Measurements from ENCODE around the gene FAM131A. TPM values are rescaled to one million over a fixed set of nuclear protein-coding genes. Genes with fewer than 3 reads are reported as not detected.

The FAM131A gene
- total RNA-seq, 1 experiment from 2014 or later: 14.4 TPM

- no peak overlapping the region for H3K27ac Mint-ChIP-seq
- H3K36me3 Mint-ChIP-seq (ENCODE audit: insufficient read depth in 1 of 3, low read depth in 3 of 3): peaks cover 15 to 36% (median 33%) of the 10 kb centered on the region in 3 experiments; a peak in 6 of 7 replicates
- peak; percentile 21 for DNase-seq
- Histone ChIP-seq H2BK15ac (ENCODE audit: low read depth, low read length) (no peak overlapping the region), H3K79me1 (ENCODE audit: insufficient read depth, low read depth, low read length, poor library complexity, severe bottlenecking) (no peaks in the 10 kb centered on the region), H3K23ac (ENCODE audit: insufficient read length, low read depth, low read length) (no peak overlapping the region), H4K8ac (replicated peaks; ENCODE audit: insufficient read length, low read depth, low read length) (no peak overlapping the region), H2AK5ac (ENCODE audit: insufficient read length, low read length) (no peak overlapping the region), H2BK20ac (ENCODE audit: low read depth, low read length, poor library complexity, severe bottlenecking) (no peak overlapping the region), H3K9ac (ENCODE audit: extremely low read depth, insufficient read length, low read length) (no peak overlapping the region), H3K27ac (ENCODE audit: insufficient read length, low read depth, low read length) (no peak overlapping the region), H3K4me1 (ENCODE audit: insufficient read depth, low read length) (peaks cover 2% of the 10 kb centered on the region; the same call in 1 of the 2 replicates), H4K20me1 (ENCODE audit: control insufficient read depth, insufficient read depth, insufficient read length) (peaks cover 2% of the 10 kb centered on the region), H3T11ph (ENCODE audit: low read length) (no peak overlapping the region), H3K18ac (ENCODE audit: insufficient read length, low read depth, low read length) (no peak overlapping the region), H2BK120ac (ENCODE audit: low read depth, low read length, poor library complexity, severe bottlenecking) (no peak overlapping the region), H2BK12ac (ENCODE audit: insufficient read length, low read depth, low read length) (no peak overlapping the region), H3K56ac (ENCODE audit: insufficient read length, low read depth, low read length) (no peak overlapping the region), H3K9me3 (ENCODE audit: control insufficient read depth, low read depth, low read length) (no peaks in the 10 kb centered on the region), H2AFZ (ENCODE audit: low read length) (no peak overlapping the region), H4K91ac (ENCODE audit: insufficient read length, low read depth, low read length) (no peak overlapping the region), H3K14ac (ENCODE audit: insufficient read depth, low read length) (no peak overlapping the region), H3K23me2 (ENCODE audit: insufficient read length, low read depth, low read length, poor library complexity, severe bottlenecking) (peaks cover 25% of the 10 kb centered on the region), H2BK5ac (ENCODE audit: insufficient read length, low read length) (no peak overlapping the region), H3K27me3 (ENCODE audit: insufficient read depth, low read length) (no peaks in the 10 kb centered on the region; the same call in 1 of the 2 replicates), H3K4me2 (ENCODE audit: insufficient read depth, insufficient read length, low read length) (no peak overlapping the region), H3K79me2 (ENCODE audit: insufficient read depth, low read length) (no peaks in the 10 kb centered on the region; the same call in 1 of the 2 replicates), H3K4ac (ENCODE audit: low read depth, low read length) (no peak overlapping the region), H4K5ac (ENCODE audit: insufficient read length, low read depth, low read length) (no peak overlapping the region)
- no peak for TF ChIP-seq CTCF (conservative IDR thresholded peaks at IDR 0.05)
- H3K4me1 Mint-ChIP-seq: peaks cover 18 to 24% of the 10 kb centered on the region in 2 experiments
- no peaks in the 10 kb centered on the region; a peak in 1 of 5 replicates for H3K9me3 Mint-ChIP-seq
- peak overlapping the region in 1 of 2 experiments; percentile 10; a peak in 1 of 5 replicates for H3K4me3 Mint-ChIP-seq
- no CpG with 5 or more reads among the region's 14 CpGs for WGBS (ENCODE audit: extremely low coverage, insufficient read length, low lambda C conversion rate)
- peaks cover 8% of the 10 kb centered on the region for H3K27me3 Mint-ChIP-seq (ENCODE audit: low read depth)
Observed at GRCh38 chr3:184358921-184359350, 21.5 kb downstream of the FAM131A start.

Measured in H9 (cell line).